ENCODE data around the gene SLC16A7. TPM values are rescaled to one million over a fixed set of nuclear protein-coding genes. Genes with fewer than 3 reads are reported as not detected.

SLC16A7 gene
- total and polyA plus RNA-seq, 2 of the 8 experiments (the other 6 are each of a cell fraction or from before 2014, with no cell fraction given), result 0.74 to 4.3 TPM

- Histone ChIP-seq H3K56ac (replicated peaks; ENCODE audit: insufficient read length, low read depth, low read length) (no peak overlapping the region), H4K5ac (ENCODE audit: insufficient read length, low read depth, low read length) (no peak overlapping the region), H3K14ac (ENCODE audit: insufficient read length) (no peak overlapping the region), H3K23ac (ENCODE audit: insufficient read length) (no peak overlapping the region), H2AFZ (ENCODE audit: low read length) (no peak overlapping the region), H3K79me2 (ENCODE audit: control insufficient read depth in 1 of 2, insufficient read depth in 2 of 2, low read length in 2 of 2) (no peaks in the 10 kb centered on the region), H3K4me1 (replicated peaks in 1 of 4; ENCODE audit: control insufficient read depth in 3 of 4, insufficient read depth in 4 of 4, low read length in 3 of 4) (peaks cover 0 to 3% (median 0%) of the 10 kb centered on the region in 4 experiments; a peak in 1 of 7 replicates), H4K8ac (ENCODE audit: extremely low read depth, insufficient read depth, low read length) (no peak overlapping the region), H4K20me1 (replicated peaks in 1 of 2; ENCODE audit: control insufficient read depth in 1 of 2, insufficient read depth in 2 of 2, low read length in 2 of 2) (no peaks in the 10 kb centered on the region), H4K91ac (replicated peaks; ENCODE audit: insufficient read length, low read length) (no peak overlapping the region), H2BK15ac (ENCODE audit: low read length) (no peak overlapping the region), H2AK5ac (ENCODE audit: low read depth, low read length) (no peak overlapping the region), H3K36me3 (ENCODE audit: control insufficient read depth in 2 of 4, insufficient read depth in 4 of 4, low read length in 3 of 4) (no peaks in the 10 kb centered on the region), H3K27me3 (replicated peaks in 1 of 4; ENCODE audit: control insufficient read depth in 3 of 4, extremely low read depth in 1 of 4, insufficient read depth in 3 of 4, low read length in 3 of 4) (no peaks in the 10 kb centered on the region), H3K9ac (replicated peaks in 1 of 4; ENCODE audit: extremely low read depth in 1 of 4, low read depth in 3 of 4, low read length in 3 of 4) (no peak overlapping the region), H3K4ac (replicated peaks; ENCODE audit: insufficient read length, low read depth, low read length) (no peak overlapping the region), H2BK5ac (ENCODE audit: low read depth, low read length) (no peak overlapping the region), H3K9me3 (ENCODE audit: insufficient read depth in 2 of 2, low read depth in 1 of 2, low read length in 1 of 2) (no peaks in the 10 kb centered on the region), H3K4me2 (ENCODE audit: insufficient read depth in 1 of 2, low read depth in 2 of 2, low read length in 2 of 2) (no peak overlapping the region), H2BK12ac (ENCODE audit: low read depth, low read length) (no peak overlapping the region), H3K23me2 (ENCODE audit: low read depth, low read length) (no peaks in the 10 kb centered on the region), H3K18ac (ENCODE audit: extremely low read depth, low read length) (no peak overlapping the region), H3K4me3 (ENCODE audit: extremely low read depth in 1 of 4, insufficient read depth in 2 of 4, low read depth in 3 of 4, low read length in 4 of 4) (no peak overlapping the region), H2BK20ac (ENCODE audit: low read length) (no peak overlapping the region), H3K79me1 (ENCODE audit: low read depth, low read length) (no peaks in the 10 kb centered on the region), H2BK120ac (replicated peaks; ENCODE audit: low read depth, low read length) (no peak overlapping the region), H3K27ac (ENCODE audit: low read depth, low read length) (no peak overlapping the region)
- ChIA-PET CTCF (ENCODE audit: partially characterized antibody) (interaction anchor here (0.6 to 1.2 kb wide), 3 partner anchors 9 to 523 kb away, joined by 3 to 4 read pairs (median 3); no protein-coding TSS in a partner anchor), POLR2A (ENCODE audit: partially characterized antibody) (no interaction called here)
- 90% methylated on average over 5 of the region's 5 CpGs; no CpG with 5 or more reads in 1 of the 2 experiments for whole genome bisulfite sequencing, 2 experiments (ENCODE audit: extremely low coverage in 1 of 2, insufficient coverage in 1 of 2, insufficient read length in 1 of 2, insufficient replicate concordance in 2 of 2, low coverage in 1 of 2, low lambda C conversion rate in 2 of 2, missing lambda C conversion rate in 1 of 2)
- DNase-seq (ENCODE audit: low read depth in 1 of 2, low spot score in 2 of 2) (no peak), FAIRE-seq (no peak)
- TF ChIP-seq, protein P1, sequence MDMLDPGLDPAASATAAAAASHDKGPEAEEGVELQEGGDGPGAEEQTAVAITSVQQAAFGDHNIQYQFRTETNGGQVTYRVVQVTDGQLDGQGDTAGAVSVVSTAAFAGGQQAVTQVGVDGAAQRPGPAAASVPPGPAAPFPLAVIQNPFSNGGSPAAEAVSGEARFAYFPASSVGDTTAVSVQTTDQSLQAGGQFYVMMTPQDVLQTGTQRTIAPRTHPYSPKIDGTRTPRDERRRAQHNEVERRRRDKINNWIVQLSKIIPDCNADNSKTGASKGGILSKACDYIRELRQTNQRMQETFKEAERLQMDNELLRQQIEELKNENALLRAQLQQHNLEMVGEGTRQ (IDR thresholded peaks at IDR 0.05; ENCODE audit: low read length), result no peak
- no peak for TF ChIP-seq JUND (IDR thresholded peaks at IDR 0.05; ENCODE audit: low read length)
- no peak for TF ChIP-seq KDM5A (IDR thresholded peaks at IDR 0.05; ENCODE audit: low read length)
- no peak for TF ChIP-seq EZH2 (IDR thresholded peaks at IDR 0.05; ENCODE audit: low read depth, low read length, severe bottlenecking)
Observed at GRCh38 chr12:59636945-59637691, 41.3 kb downstream of the SLC16A7 start.

All from H1 (cell line).